ENCODE measurements around the gene LHX2.

LHX2 gene

DNA sequence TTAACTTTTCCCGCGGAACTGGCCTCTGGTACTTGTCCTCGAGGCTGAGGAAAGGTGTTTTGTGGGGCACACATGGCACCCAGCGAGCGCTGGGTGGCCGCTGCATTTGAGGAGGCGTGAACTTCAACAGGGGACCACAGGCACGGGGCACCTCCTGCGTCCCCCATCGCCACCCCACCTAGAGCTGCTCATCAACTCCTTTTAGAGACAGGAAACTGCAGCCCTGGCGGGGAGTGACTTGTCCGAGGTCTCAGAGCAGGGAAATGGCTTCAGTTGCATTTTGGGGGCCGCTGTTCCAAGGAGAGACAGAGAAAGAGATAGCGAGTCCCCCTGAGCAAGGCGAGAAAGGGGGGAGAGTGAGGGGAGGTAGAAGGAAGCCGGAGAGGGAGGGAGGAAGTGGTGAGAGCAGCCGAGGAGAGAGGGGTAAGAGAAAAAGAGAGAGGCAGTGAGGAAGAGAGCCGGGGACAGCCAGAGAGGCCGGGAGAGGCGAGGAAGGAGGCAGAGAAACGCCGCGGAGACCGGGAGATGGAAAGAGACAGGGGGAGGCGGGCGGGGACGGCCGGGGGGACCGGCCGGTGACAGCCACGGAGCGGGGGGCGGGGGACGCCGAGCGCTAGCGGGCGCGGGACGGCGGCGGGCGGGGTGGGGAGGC is 12.5 kb upstream of the LHX2 start:
- no peak for DNase-seq (ENCODE audit: low read depth, low spot score)

DNA sequence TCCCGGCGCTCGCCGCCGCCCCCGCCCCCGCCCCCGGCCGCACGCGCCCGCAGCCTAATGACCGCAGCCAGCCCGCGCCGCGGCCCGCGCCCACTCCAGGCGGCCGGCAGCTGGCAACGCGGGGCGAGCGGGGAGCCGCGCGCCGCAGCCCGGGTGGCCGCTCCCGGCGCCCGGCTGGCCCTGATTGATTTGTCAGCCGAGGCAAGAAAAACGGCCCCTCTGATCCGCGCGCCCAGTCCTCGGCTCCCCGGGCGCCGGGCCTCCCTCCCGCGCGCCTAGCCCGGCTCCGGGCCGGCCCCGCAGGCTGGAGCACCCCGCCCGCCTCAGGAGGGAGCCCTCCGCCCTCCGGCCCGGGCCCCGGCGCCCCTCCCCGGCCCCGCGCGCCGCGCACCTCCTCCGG is 11.9 kb upstream of the LHX2 start:
- no peak for DNase-seq (ENCODE audit: low read depth, low spot score)

DNA sequence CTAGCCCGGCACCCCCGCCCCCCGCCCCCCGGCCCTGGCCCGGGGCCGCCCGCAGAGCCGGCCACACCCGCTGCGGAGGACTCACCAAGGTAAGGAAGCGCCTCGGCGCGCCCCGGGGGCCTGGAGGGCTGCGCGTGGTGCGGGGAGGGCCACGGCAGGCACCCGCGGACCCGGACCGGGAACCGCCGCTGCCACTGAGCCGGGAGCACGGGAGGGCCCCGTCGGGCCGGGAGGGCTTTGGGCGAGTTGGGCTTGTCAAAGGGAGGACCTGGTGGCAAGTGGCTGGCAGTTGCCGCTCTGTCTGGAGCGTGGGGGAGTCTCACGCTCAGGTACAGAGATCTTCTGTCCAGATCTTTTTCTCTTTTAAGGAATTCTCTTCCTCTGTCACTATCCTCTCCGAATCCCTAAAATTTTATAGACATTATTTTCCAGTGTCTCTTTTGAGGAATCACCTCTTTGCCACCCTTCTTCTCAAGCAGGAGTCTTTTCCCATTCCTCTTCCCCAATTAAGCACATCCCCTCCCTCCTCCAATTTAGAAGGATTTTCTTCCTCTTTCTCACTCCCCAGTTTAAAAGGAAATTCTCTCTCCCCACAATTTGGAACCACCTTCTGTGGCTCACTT is 11.3 kb upstream of the LHX2 start:
- no peak for DNase-seq (ENCODE audit: low read depth, low spot score)

DNA sequence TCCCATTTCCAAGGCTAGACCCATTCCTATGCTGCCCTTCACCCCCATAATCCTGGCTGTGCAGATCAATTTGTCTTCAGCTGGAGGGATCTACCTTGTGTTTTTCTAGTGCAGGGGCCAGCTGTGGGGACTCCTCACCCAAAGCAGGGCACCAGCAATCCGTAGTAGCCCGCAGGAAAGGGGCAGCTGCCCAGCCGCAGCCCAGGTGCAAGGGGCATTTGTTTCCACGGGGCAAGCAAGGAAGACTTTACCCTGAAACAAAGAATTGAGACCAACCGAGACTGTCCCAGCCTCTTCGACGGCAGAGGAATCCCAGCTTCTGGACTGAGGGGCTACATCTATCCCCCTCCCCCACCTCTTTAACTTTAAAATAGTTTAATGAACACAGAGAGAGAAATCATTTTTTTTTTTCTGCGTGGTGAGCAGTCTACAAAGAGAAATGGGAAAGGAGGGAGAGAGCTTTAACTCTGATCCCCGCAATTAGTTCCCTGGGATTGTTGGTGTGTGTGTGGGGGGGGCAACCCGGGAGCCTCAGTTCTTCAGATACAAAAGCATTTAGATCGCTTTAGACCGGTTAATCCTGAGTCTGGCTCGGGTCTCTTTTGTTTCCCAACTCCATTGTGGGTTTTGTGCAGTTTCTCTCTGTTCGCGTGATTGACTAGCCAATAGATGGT is 10.6 kb upstream of the LHX2 start:
- no peak for DNase-seq (ENCODE audit: low read depth, low spot score)

DNA sequence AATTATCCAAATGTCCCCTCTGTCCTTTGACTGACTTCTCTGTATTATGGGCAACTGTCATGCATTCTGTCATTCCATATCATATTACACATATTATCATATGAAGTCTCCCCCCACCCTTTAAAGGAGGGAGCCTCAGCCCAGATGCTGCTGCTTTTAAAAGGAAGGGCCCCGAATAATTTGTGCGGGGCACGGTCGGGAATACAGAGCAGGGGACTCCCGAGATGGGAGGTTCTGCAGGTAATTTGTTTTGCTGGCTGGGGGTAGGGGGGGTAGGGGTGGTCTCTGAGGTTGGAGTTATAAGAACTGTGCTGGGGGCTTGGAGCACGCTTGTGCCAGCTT is 10.1 kb upstream of the LHX2 start:
- DNase-seq (ENCODE audit: low read depth, low spot score): no peak

DNA sequence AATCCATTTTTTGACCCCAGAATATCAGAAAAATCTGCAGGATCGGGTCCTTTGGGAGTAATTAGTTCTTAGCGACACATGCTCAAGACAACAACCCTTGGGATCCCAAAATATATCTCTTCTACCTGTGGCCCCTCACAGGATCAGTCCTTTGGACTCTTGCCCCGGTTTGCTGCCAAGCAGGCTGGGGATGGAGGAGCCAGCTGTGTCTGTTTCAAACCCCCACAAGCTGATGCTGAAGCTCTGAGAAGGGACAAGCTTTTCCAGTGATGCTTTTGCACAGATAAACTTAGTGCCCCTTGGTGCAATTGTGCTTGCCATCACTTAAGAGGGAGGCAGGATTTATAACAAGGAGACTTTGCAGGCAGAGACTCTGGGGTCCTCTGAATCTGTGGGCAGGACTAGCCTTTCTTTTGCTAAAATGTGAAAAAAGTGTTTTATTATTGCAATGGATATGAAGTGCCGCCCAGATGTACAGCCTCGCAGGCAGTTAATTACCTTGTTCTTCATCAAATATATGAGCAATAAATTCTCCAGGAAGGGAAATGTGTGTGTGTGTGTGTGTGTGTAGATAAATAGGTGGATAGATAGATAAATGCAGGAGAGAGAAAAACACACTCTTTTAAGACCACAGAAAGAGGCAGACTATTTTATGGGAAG is 9.6 kb upstream of the LHX2 start:
- DNase-seq (ENCODE audit: low read depth, low spot score): no peak

DNA sequence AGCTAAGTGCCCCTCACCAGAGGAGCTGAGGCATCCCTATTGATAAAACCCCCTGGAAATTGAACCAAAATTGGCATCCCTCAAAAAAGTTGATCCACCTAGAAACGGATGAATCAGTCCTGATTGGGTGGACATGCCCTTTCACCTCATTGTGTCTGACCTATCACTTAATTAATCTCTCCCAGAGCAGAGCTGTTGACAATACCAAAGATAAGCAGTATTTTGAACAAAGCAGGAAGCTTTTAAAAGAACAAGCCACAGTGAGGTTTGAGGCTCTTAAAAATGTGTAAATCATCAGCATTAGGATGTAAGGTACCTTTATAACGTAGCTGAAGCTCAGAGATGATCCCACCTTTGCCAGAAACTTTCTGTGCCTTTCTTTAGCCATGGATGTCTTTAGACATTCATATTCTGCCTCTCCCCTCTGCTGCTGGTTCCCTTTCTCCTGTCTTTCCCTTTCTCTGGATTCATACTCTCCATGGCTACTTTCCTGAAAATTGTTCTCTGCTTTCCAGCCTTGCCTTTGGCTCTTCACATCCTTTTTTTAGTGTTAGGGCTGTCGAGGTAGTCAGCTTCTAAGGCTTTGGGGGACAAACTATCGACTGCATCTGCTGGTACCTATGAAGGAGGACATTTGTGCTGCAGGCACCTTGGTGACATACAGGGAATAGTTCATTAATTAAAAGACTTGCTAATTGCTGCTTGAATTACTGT is 7.8 kb upstream of the LHX2 start:
- DNase-seq (ENCODE audit: low read depth, low spot score): no peak

DNA sequence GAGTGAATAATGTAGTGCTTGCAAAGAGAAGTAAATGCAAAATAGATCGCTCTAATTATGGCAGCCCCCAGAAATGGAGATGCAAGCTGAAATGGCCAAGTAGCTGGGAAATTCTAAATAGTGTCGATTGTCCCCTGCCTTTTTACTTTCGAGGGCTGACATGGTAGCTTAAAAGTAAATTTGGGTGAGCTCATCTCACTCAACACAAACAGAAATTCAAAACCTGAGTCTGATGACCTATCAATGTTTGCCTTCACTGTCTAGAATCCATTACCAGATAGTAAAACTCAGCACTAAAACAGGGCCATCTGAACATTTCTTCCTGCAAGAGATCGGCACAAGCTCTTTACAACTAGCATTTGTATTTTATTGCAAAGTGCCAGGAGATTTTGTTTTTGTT is 7.0 kb upstream of the LHX2 start:
- no peak for DNase-seq (ENCODE audit: low read depth, low spot score)

DNA sequence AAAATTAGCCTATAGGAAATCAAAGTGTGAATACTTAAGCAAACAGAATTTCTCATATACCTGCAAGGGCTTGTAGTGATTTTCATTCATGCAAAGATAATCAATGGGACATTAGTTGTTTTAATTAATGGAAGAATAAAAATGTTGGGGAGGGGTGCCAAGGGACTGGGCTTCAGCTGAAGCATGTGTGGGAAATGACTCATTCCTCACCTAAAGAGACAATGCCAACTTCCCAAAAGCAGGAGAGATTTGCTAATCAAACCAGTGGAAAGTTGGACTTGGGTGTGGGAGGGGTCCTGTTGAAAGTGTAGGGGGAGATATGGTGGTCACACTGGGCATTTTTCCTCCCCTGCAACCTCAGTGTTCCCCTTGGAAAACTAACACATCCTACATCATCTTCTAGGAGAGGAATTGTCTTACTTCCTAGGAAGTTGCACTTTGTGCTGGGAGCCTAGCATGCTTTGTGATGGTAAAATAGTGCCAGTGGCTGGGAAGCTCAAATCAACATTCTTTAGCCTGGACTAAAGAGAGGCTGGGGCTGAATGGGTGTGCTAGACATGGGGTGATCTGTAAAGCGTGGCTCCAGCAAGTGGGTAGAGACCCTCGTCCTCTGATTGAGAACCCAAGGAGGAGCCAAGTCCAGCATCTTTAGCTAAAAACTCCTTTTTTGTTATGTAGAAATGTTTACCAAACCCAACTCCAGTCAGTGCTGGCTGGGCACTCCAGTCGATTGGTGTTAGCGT is 6.4 kb upstream of the LHX2 start:
- no peak for DNase-seq (ENCODE audit: low read depth, low spot score)

DNA sequence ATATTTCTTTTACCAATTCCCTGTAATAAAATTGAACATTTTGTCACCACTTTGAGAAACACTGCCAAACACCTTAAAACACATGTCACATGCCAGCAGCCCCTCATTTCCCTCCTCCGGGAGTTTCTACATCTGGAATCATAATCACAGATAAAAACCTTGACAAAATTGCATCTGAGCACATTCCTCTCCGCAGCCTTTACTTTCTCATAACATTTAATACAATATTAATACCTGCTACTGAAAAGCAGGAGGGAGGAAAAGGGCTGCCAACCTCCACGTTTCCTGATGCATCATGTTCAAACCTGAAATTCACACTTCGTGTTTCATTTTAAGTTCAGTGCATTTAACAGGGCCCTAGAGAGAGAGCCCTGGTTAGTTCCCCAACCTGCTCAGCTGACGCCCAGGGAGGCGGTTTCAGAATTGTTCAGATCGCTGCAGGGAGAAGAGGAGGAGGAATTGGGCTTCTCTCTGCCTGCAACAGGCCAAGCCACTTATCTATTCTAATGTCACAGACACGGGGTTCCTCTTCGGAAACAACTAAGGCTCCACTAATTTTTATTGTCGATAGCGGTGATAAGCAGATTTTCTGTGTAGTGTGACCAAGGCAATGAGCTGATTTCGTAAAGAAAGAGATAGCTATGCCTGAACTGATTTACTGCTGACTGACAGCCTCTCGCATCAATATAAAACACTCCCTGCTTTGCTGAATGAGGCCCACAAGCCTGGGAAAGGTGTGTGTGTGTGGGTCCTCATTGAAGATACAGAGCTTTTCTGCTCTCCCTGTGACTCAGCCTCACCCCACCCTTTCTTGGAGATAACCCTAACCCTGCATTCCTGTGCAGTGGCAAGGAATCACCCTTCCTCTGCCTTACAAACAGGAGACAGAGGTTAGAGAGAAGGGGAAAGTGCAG is 4.9 kb upstream of the LHX2 start:
- no peak for DNase-seq (ENCODE audit: low read depth, low spot score)

DNA sequence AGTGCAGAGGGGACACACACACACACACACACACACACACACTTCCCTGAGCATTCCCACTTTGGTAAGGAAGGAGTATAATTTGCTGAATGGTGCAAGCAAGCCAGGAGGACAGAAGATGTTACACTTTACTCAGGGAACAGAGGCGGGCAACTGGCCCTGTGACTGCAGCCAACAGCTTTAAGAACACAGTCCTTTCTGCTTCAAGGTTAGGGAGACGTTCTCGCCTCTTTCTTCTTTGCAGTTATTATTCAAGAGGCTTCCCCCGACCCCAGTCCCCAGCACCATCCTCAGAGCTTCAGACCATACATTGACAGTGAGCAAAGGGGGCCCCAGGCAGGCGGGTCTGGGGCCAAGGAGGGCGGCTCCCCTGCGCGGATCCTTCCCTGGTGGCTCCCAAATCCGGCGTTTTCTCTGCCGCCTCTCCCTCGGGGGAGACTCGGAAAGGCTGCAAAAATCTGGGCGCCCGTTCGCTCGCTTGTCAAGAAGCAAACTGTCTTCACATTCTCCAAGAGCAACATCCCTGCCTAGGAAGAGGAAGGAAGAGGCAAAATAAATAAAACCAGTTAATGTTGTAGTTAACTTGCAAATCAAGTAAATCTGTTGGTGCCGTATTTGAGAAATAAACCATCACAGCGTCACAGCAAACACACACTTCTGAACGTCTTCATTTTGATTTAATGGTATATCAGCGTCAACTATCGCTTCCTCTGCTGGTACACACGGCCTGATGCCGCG is 3.8 kb upstream of the LHX2 start:
- DNase-seq (ENCODE audit: low read depth, low spot score): no peak

DNA sequence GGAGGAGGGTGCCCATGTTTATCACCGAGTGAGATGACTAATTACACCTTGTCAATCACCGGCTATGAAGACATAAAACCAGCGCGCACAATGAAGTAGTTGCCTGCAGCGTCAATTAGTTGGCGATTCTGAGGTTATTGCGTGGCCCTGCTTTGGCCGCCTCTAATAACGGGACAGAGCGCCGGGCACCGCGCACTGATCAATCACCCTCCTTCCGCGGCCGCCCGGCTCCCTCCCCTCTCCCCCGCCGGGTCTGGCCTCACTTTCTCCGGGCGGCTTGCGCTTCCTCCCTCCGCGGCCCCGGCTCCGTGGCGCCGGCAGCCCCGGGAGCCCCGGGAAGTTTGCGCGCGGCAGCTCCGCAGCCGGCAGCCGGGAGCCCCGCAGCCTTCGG is 3.3 kb upstream of the LHX2 start:
- DNase-seq (ENCODE audit: low read depth, low spot score): no peak

DNA sequence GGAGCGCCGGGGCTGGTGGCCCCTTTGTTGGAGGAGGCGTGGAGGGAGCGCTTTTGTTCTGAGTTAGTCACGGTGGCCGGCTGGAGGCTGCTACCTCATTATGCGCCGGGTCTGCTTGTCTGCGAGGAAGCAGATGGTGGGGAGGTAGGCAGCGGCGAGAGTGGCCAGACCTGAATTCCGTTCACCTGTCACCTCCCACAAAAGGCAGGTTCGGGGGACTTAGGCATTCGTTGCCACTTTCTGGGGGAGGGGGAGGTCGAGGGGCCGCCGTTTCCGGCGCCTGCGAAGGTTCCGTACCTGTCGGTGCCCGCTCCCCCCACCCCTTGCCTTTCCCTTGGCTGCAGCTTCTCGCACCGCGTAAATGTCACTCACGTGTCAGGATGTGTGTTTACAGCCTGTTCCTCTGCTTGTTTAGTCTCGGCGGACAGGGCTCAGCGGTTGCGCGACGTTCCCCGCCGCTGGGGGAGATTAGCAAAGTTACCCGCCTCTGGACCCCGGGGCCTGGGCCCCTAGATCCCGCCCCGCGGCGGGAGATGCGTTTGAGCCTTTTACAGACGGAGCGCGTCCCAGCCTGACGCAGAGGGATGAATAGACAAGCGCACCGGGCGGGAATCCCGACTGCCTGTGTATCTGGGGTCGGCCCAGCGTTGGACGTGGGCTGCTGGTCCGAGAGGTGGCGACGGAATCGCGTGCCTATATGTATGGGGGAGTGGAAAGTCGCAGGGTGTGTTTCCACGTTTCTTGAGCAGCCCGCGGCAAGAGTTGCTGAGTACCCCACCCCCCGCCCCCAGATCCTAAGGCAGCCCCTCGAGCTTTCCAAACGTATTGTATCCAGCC is 2.7 kb upstream of the LHX2 start:
- DNase-seq (ENCODE audit: low read depth, low spot score): no peak

DNA sequence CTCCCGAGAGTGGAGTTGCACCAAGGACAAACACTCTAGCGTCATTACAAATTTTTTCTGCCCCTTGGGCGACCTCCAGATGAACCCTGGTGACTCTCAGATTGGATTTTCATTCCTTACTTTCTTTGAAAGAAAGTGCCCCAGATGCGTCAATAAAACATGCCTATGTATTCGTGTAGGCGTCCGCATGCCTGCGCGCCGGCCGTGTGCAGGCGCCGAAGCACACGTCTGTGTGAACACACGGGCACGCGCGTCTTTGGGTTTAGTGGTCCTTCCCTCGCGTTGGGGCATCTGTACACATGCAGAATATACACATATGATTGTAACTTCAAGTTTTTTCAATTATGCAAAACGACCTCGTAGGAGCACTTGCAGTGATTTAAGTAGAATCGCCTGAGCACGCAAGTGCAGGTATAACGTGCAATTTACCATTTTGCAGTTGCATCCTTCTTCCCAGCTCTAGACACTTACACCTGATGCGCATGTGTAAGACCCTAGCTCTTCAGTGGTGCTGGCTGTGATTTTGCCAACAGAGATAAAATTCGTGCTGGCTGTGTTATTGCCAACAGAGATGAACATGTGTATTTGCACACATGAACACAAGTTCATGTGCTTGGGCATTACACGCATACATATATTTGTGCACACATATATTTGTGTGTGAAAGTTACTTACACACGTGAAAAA is 1.9 kb upstream of the LHX2 start:
- no peak for DNase-seq (ENCODE audit: low read depth, low spot score)

DNA sequence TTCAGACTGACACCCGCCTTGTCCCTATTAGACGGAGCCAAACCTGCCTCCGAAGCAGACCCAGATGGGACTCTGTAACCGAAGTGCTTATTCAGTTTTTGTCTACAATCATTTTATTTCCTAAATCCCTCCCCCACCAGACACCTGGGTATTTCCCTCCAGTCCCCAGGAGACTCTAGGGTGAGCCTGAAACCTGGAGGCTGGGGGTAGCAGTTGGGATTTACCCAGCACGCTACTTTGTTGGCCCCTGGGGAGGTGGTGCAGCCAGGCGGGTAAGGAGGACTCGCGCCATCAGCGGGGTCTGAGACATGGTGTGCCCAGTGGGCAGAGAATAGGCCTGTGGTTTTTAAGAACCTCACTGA is 1.3 kb upstream of the LHX2 start:
- DNase-seq (ENCODE audit: low read depth, low spot score): no peak

DNA sequence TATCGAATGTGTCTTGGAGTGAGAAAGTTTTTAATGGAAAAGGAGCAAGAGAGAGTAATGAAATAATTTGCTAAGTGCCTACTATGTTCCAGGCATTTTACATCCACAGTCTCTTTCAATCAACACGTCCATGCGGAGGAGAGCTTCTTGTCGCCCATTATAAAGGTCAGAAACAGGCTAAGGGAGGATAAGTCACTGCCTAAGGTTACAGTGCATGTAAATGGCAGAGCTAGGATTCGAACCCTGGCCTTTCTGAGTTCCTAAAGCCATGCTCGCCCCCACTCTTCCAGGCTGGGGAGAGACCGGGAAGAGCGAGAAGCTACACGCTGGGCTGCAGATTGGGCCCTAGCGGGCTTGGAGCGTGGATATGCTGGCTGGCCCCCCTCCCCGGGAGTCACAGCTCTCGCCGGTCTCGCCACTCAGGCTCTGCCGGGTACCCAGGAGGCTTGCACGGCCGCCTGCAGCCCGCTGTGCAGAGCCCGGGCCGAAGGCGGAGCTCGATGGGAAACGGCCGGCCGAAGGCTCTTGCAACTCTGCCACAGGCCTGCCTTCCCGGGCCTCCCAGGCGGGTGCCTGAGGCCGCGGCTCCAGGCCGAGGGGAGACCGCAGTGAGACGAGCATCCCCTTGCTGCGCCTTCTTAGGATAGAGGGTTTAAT is 775 bp upstream of the LHX2 start:
- no peak for DNase-seq (ENCODE audit: low read depth, low spot score)

DNA sequence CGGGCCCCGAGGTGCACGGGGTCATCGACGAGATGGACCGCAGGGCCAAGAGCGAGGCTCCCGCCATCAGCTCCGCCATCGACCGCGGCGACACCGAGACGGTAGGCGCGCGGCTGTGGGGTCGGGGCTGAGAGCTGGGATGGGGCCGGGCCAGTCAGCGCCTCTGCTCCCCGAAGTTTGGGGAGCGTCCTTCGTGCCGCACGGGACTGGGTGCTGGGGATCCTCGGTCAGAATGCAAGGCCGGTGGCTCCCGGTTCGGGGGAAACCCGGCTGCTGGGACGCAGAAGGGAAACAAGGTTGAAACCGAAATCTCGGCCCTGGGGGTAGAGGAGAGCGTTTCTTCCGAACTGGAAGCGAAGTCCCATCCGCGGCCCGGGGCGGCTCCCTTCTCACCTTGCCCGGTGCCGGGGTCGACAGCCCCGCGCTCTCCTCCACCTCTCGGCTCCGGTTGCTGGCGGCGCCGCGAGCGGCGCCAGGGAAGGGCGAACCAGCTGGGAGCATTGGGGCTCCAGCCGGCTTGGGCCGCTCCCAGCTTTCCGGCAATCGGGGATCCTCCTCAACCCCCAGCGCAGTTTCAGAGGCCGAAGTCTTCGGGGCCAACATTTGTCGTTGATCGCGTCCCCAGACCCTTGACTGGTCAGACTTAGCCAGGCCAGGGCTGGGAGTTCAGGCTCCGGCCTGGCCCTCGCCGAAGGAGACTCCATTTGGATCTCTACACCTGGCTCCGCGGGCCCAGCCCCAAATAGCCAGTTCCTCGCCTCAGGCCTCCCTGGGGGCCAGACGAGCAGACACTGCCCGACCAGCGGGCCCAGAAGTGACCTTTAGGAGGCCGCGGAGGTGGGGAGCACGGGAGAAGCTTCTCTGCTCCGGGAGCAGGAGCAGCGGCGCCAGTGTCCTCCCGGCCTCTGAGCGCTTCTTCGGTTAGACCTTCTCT is 1.1 kb downstream of the LHX2 start:
- no peak for DNase-seq (ENCODE audit: low read depth, low spot score)
